GM10266 (cell line): ENCODE data around the gene NADSYN1.

Experiments
- DNase-seq: peaks from one replicate; pipeline ENCODE4 v3.0.0; 2012; ENCODE audit errors: extremely low spot score
- CTCF ChIP-seq: IDR thresholded peaks from 2 replicates; pipeline ENCODE4 v1.5.1; 2012; ENCODE audit warnings: mild to moderate bottlenecking, low read depth; ENCODE audit not compliant: control insufficient read depth, insufficient read depth; ENCODE audit errors: missing control alignments

NADSYN1 gene

GRCh38 chr11:71481101-71481960 lies 28.3 kb downstream of the NADSYN1 start:
- DNase-seq, result no peak

GRCh38 chr11:71482216-71482615 lies 29.2 kb downstream of the NADSYN1 start:
- DNase-seq, result no peak
- no peak for TF ChIP-seq CTCF

More at GRCh38 chr11:71481101-71481960, 28.3 kb downstream of the NADSYN1 start:
- TF ChIP-seq CTCF, result no peak

DNA sequence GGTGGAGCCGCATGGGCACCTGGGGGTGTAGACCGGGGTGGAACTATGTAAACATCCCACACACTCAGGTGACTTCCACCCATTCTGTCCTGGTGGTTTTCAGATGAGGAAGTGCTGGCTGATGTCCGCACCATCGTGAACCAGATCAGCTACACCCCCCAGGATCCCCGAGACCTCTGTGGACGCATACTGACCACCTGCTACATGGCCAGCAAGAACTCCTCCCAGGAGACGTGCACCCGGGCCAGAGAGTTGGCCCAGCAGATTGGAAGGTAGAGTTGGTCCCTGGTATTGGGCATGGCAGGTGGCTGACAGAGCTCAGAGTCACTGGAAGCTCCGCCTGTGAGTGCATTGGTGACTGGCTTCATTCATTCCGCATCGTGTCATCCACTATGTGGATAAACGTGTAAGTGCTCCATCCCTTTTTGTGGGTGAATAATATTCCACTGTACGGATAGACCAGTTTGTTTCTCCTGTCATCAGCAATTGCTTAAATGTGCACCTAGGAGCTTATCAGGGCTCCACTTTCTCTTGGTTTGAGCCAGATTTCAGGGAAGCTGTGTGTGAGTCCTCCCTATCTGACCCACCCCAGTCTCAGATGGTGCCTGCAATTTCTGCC lies 29.9 kb downstream of the NADSYN1 start:
- no peak for TF ChIP-seq CTCF
- DNase-seq, result no peak

- TF ChIP-seq CTCF, result no peak
Measured at GRCh38 chr11:71483692-71484091, 30.7 kb downstream of the NADSYN1 start.

DNA sequence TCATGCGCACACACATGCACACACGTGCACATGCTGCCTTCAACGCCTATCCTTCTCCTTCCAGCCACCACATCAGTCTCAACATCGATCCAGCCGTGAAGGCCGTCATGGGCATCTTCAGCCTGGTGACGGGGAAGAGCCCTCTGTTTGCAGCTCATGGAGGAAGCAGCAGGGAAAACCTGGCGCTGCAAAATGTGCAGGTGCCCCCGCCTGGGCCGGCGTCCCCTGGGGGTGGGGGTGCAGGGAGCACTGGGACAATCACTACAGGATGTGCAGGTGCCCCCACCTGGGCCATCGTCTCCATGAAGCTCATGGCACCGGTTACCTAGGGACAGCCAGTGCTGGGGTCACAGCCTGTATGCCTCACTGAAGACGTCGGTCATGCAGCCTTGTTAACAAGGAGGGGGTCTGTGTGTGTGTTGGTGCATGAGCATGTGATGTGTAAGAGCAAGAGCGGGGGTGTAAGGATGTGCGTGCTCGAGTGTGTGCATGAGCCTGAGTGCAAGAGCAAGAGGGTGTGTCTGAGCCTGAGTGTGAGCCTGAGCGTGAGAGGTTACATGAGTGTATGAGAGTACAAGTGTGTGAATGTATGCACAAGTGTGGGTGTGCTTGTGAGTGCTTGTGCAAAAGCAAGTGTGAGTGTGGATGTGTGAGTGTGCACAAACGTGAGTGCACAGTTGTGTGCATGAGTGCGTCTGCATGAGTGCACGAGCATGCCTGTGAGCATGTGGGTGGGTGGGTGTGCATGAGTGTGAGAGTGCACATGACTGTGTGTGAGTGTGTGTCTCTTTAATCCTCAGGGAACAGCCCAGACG lies 31.5 kb downstream of the NADSYN1 start:
- no peak for DNase-seq
- TF ChIP-seq CTCF, result no peak

More at GRCh38 chr11:71483692-71484091, 30.7 kb downstream of the NADSYN1 start:
- DNase-seq, result no peak

DNA sequence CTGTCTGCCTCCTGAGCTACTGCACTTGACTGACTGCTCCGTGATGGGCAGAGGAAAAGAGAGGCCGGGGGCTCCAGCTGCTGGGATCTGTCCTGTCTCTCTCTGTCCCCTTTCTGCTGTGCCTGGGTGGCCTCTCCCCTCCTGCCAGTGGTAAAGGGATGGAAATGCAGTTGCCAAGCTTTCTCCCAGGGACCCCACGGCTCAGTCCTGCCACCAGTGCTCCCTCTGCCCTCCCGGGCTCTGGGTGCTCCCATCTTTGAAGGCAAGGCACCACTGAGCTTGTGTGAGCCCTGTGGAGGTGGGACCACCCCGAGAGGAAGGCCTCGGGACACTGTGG lies 32.0 kb downstream of the NADSYN1 start:
- TF ChIP-seq CTCF, result no peak

More for the DNA sequence above, 32.0 kb downstream of the NADSYN1 start:
- DNase-seq, result no peak
